HG03045 (cell line): ENCODE results near the gene FAHD2A.
A peak's percentile ranks its signal among the peaks of the same experiment; 100 is the strongest.
"Not testable (repeated sequence)": the region's sequence is repeated elsewhere in the genome, so short reads cannot be mapped to it uniquely, and the experiment has no call there.

Experiments
- ATAC-seq: cut with Tn5 transposase; IDR thresholded peaks from one replicate; pipeline ENCODE4 v1.9.1; 2021; ENCODE audit warnings: mild to moderate bottlenecking, moderate library complexity; ENCODE audit not compliant: unreplicated experiment

FAHD2A gene

DNA sequence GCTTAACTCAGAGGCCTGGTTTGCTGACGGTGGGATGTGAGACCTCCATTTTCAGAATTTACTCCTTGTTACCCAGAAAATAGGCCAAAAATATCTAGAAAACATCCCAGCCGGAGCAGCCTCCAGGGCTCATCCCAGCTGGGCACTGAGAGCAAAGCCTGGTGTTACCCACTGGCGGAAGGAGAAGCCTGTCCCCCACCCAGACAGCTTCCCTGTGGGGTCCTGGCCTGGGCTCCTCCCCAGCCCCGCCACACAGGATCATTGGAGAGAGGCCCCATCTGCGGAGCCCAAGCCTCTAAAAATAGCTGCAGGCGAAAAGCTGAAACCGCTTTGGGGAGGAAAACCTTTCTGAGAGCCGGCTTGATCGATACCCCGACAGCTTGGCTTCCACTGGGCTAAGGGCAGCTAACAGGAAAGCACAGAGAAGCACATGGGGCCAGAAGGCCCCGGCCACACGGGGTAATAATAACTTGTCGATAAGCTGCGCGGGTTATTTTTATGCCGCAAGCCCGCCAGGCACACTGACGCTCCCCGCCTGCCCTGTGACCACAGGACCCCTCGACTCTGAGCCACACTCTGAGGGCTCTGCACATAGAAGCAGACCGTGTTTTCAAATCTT, 26.9 kb upstream of the FAHD2A start:
- no peak for ATAC-seq

DNA sequence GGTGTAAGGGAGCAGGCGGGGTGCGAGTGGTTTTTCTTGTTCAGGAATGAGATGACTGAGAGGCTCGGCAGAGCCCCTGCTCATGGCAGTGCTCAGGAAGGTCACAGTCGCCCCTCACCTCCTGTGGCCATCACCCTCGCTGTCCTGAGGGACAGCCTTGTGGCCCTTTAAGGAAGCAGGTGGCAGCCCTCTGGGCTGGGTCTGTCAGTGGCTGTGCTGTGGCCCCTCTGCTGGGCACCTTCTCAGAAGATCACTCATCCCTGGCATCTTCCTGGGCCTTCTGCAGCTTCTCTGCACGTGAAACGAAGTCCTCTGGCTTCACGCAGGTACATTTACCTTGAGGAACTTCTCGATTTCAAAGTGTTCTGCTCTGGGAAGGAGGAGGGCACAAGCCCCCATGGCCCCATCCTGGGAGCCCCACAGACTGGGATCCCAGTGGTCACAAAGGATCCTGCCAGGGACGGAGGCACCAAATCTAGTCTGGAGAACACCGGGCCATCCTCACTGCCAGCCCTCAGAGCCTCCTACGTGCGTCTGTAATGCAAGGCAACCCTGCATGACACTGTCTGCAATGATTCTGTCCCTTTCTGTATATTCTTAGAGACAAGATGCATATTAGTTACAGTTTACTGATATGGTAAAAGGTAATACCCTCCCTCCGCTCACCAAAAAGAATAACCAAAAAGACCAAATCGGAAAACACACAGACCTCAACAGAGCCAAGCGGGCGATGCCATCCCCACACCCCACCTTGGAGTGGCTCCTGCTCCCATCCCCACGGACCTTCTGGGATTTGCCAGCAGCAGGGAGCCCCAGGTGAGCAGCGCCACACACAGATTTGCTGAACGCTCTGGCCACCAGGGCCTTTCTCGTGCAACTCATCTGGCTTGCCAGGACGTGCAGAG, 25.9 kb upstream of the FAHD2A start:
- no peak for ATAC-seq

DNA sequence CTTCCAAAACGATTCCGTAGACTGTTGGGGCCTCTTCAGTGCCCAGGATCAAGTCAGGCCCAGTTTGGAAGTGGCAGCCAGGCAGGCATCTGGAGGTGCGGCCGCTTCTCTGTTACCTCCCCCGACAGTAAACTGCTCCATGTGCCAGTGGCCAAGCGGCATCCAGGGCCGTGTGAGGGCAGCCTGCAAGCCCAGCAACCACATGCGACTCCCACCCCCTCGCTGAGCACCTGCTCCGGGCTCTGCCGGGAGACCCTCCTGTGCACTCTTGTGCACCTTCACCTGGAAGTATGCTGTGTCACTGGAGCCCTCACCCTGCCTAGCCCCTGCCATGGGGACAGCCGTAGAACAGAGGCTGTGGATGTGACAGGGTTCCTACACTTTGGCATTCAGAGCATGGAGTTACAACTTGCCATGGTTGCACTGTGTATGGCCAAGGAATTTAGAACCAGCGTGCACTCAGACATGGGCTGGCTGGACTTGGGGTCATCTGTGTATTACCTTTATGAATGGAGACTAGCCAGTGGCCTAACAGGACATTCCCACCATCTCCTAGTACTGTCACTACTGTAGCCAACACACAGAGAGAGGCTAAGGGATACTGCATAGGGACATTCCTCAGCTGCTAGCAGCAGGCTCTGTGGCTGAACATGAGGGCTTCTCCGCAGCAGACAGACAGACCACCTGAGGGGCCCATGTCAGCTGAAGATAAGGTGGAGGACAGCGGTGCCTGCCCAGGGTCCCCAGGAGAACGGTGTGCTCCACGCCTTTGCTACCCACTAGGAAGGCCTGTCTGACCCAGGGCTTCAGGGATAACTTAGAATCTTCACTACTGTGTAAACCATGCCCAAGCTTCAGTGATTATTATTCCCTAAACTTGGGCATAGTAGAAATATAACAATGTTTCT, 25.0 kb upstream of the FAHD2A start:
- no peak for ATAC-seq

DNA sequence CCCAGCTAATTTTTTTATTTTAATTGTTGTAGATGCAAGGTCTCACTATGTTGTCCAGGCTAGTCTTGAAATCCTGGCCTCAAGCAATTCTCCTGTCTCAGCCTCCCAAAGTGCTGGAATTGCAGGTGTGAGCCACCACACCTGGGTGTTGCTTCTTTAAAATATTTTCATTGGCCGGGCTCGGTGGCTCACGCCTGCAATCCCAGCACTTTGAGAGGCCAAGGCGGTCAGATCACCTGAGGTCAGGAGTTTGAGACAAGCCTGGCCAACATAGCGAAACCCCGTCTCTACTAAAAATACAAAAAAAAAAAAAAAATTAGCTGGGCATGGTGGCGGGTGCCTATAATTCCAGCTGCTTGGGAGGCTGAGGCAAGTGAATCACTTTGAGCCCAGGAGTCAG, 24.2 kb upstream of the FAHD2A start:
- ATAC-seq: not testable (repeated sequence)

DNA sequence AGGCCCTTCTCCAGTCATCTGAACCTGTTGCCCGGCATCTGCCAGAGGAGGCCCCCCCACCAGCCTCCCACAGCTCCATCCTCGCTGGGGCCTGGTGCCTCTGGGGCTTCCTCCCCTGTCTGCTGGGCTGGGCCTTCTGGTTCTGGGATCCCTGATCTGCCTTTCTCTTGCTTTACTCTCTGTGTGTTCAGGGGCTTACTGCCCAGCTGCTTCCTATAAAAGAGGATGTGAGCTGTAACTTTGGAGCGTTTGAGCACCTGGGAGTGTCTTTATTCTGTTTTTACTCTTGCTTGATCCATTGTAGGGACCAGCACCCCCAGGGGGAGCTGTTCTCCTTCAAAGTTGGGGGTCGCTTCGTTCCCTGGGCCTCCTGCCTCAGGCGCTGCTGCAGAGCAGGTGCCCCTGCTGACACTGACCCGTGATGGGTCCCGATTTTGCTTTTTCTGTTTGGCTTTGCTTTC, 23.1 kb upstream of the FAHD2A start:
- ATAC-seq: no peak

DNA sequence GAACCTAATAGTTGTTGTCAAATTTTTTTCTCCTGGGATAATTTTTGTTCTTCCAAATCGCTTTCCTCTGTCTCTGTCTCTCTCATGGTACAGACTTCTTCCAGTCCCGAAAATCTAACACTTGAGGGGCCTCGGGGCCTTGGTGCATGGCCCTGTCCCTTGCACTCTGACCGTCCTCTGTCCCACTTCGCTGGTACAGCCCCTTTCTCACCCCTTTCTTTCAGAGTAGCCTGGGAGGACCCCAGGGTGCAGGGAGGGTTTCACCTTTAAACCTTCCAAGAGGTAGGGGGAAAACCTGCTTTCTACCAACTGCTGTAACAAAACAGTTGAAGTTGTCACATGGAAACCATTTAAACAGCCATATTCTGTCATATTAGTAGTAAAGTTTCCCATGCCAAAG, 22.2 kb upstream of the FAHD2A start:
- ATAC-seq: no peak

DNA sequence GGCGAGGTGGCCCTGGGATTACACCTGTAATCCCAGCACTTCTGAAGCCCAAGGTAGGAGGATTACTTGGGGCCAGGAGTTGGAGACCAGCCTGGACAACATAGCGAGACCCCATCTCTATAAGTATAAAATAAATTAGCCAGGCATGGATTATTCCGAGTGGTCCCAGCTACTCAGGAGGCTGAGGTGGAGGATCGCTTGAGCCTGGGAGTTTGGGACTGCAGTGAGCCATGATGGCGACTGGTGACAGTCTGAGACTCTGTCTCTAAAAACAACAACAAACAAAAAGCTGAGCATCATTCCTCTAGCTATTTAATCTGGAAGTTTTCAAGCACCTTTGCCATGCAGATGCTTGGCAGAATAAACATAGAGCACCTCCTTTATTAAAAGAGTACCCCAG, 21.8 kb upstream of the FAHD2A start:
- ATAC-seq: no peak

DNA sequence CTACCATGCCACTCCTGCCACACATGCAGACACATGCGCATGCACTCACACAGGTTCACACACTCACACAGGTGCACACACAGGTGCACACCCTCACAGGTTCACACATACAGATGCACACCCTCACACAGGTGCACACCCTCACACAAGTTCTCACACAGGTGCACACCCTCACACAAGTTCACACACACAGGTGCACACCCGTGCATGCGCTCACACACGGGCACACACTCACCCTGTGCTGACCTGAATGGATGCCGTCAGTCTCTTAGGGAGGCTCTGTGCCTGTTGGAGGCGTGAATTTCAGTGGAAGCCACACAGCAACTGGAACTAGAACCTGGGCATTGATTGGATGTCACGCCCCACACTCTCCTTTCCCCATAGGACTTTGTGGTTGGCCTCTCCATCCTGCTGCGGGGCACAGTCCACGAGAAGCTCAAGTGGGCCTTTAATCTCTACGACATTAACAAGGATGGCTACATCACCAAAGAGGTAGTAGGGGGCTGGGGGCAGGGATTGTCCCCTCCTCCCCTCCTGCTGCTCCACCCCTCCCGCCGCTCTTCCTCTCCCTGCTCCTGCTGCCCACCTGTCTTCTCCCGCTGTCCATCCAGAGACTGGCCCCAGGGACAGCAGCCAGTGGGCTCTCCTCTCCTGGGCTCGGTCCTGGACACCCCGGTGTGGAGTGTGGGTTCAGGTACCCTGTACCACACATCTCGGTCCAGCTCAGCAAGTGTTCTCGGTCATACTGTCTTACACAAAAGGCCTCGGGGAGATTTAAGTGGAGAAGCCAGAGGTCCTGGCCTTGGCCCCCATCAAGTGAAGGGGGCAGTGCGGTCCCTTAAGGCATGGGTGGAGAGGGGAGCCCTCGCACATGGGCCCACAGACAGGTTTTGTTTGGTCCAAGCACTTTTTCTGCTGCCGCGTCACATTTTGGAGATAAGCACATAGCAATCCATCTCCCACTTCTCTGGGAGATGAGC, 21.0 kb upstream of the FAHD2A start:
- ATAC-seq: no peak

DNA sequence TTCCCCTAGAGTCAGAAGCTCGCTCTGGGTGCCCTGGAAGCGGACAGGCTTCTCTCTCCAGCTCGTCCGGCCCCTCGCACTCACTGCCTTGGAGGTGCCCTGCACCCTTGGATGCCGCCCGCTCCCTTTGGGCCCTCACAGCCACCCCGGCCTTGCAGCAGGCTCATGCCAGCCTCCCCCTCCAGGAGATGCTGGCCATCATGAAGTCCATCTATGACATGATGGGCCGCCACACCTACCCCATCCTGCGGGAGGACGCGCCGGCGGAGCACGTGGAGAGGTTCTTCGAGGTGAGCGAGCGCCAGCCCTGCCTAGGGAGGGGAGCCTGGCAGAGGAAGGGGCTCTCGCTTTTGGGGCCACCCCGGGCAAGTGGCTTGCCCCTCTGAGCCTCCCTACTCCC, 20.3 kb upstream of the FAHD2A start:
- ATAC-seq: no peak

DNA sequence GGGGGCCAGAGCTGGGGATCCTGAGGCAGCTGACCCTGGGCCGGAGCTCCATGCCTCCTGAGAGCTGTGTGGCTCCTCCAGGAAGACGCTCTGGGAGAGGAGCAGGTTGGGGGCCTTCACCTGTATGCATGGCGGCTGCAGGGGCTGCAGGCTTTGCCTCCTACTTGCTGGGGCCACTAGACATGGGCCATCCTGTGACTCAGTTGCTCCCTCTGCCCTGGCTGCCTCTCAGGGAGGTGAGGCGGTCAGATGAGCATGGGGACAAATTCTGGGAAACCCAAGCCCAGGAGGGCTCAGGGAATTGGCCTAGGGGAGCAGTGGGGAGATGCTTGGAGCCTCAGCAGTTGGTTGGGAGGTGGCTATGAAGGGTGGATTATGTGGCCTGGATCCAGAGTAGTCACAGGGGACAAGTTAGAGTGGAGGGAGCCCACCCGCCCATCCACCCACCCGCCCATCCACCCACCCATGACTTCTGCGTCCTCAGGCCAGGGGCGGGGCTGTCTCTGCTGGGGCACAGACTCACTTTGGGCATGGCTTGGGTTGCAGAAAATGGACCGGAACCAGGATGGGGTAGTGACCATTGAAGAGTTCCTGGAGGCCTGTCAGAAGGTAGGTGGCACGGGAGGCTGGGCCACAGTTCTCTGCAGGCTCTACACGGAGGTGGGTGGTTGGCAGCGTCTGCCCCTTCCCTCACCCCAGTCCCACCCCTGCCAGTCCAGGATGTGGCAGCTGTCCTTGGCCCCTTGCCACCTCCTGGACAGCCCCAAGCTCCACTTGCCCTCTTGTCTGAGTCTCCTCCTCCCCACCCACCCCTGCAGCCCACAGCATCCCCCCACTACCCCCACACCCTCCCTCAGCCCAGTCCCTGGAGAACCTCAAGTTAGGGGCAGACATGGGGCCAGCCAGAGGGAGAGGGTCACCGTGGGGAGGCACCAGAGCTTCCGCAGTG, 19.5 kb upstream of the FAHD2A start:
- ATAC-seq: no peak

DNA sequence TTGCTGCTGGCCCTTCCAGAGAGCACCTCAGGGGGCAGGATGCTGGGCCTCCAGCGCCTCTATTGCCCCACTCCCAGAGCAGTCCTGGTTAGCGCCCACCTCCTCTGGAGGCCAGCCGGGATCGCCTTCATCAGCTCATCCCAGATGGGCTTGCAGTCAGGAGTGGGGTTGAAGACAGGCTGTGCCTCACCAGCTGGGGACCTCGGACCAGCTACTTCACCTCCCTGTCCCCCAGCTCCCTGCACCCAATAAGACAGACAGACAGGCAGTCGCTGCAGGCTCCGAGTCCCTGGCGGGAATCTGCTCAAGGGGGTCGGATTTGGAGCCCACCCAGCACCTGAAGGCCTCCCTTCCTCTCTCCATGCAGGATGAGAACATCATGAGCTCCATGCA, 18.9 kb upstream of the FAHD2A start:
- no peak for ATAC-seq

DNA sequence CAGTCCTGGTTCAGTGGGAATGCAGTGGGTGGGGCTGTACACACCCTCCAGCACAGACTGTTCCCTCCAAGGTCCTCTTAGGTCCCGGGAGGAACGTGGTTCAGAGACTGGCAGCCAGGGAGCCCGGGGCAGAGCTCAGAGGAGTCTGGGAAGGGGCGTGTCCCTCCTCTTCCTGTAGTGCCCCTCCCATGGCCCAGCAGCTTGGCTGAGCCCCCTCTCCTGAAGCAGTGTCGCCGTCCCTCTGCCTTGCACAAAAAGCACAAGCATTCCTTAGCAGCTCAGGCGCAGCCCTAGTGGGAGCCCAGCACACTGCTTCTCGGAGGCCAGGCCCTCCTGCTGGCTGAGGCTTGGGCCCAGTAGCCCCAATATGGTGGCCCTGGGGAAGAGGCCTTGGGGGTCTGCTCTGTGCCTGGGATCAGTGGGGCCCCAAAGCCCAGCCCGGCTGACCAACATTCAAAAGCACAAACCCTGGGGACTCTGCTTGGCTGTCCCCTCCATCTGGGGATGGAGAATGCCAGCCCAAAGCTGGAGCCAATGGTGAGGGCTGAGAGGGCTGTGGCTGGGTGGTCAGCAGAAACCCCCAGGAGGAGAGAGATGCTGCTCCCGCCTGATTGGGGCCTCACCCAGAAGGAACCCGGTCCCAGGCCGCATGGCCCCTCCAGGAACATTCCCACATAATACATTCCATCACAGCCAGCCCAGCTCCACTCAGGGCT, 17.5 kb upstream of the FAHD2A start:
- no peak for ATAC-seq

DNA sequence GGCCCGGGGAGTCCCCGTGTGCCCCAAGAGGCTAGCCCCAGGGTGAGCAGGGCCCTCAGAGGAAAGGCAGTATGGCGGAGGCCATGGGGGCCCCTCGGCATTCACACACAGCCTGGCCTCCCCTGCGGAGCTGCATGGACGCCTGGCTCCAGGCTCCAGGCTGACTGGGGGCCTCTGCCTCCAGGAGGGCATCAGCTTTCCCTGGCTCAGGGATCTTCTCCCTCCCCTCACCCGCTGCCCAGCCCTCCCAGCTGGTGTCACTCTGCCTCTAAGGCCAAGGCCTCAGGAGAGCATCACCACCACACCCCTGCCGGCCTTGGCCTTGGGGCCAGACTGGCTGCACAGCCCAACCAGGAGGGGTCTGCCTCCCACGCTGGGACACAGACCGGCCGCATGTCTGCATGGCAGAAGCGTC, 16.9 kb upstream of the FAHD2A start:
- ATAC-seq: no peak

DNA sequence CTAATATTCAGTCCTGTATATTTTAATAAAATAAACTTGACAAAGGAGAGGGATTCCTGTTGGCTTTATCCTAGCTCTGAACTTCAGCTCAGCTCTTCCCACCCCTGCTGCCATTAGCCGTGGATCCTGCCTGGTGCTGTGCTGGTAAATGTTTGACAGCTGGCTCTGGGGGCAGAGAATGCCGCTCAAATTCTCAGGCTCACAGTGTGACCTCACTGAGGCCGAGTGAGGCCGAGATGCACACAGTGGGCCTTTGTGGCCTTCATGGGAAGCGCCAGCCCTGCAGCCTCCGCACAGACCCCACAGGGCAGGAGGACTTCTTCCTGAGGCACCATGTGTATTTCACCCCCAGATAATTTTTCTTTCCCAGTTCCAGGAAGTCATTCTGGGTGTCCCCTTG, 16.5 kb upstream of the FAHD2A start:
- ATAC-seq: no peak

DNA sequence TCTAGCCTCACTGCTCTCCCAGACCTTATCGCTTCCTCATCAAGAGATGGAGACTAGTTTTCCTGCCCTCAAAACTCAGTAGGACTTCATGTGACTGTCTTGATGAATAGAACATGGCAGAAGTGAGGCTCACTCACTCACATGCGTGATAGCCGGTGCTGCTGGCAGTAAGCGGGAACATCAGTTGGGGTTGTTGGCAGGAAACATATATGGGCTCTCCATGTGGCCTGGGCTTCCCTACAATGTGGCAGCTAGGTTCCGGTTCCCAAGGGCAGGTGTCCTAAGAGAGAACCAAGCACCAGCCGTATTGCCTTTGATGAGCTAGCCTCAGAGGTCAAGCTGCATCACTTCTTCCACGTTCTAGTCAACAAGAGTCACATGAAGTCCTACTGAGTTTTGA, 15.2 kb upstream of the FAHD2A start:
- no peak for ATAC-seq

DNA sequence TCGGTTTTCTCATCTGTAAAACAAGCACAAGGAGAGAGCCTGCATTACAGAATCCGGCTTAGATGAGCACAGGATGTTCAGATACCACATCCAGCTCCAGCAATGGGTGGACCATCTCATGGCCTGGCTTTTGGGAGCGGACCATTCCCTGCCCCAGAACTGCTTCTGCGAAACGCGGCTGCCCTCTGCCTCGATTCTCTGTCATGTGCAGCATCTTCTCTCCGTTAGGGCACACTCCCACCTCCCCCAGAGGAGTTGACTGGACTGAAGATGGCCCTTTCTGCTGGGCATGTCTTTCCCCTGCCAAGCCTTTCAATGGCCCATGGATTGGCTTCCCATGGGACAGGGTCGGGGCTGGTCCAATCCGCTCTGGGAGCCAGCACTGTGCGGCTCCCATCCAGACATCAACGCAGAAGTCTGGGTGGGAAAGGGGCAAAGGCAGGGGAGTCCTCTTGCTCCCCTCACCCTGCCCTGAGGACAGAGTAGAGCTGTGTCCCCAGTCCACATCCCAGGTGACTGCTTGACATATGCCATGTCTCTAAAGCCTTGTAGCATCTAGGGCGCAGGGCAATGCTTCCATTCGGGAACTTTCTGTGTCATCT, 14.3 kb upstream of the FAHD2A start:
- ATAC-seq: no peak

DNA sequence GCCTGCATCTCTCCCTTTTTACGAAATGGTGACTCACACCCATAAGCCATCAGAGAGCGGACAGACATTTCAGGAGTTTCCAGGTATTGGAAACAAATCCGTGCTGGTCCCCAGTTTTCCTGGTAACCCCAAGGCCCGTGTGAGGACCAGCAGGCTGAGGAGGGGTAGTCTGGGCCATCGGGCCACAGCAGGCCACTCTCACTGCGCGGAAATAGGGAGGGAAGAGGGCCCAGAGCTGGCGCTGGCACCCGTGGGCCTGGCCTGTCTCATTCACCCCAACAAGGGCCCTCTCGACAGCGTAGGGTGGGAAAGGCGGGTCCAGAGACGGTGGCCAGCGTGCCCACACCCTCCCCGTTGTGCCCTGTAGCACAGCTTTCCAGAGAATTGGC, 13.7 kb upstream of the FAHD2A start:
- ATAC-seq: peak; percentile 21
